Activated naive CD4-positive, alpha-beta T cell treated with anti-CD3 and anti-CD28 coated beads, Interleukin-2, amount 50 U/mL, for 72 hours (primary cell): ENCODE results near the gene MYO3B. TPM values are rescaled to one million over a fixed set of nuclear protein-coding genes. Genes with fewer than 3 reads are reported as not detected.
"Not testable (repeated sequence)": the region's sequence is repeated elsewhere in the genome, so short reads cannot be mapped to it uniquely, and the experiment has no call there.

ENCODE experiments used
- ATAC-seq, 2 donors: fragments of 150-1000 bp; cut with Tn5 transposase; 2 replicates each; pipeline ENCODE4 v1.10.0; 2021; ENCODE audit warnings: mild to moderate bottlenecking in 2 of 2, moderate library complexity in 2 of 2
- DNase-seq, 2 donors: peaks; one replicate each; pipeline ENCODE4 v3.0.0; 2021 to 2022; ENCODE audit warnings: low spot score in 2 of 2
- H3K27ac Mint-ChIP-seq, 2 donors: one replicate each; pipeline ENCODE4 v1.8.0; 2022; ENCODE audit warnings: mild to moderate bottlenecking in 2 of 2, mixed read lengths in 2 of 2
- H3K36me3 Mint-ChIP-seq, 2 donors: one replicate each; pipeline ENCODE4 v1.8.0; 2022; ENCODE audit warnings: mixed read lengths in 2 of 2
- H3K9me3 Mint-ChIP-seq, 2 donors: one replicate each; pipeline ENCODE4 v1.8.0; 2022; ENCODE audit warnings: mixed read lengths in 2 of 2
- total RNA-seq, 2 donors: library from RNA; stranded (reverse); gene quantifications; one replicate each; pipeline ENCODE4 v1.2.3, GENCODE V29; 2022

The MYO3B gene
- total RNA-seq, 2 donors from 2014 or later: 0.18 to 0.27 TPM

DNA sequence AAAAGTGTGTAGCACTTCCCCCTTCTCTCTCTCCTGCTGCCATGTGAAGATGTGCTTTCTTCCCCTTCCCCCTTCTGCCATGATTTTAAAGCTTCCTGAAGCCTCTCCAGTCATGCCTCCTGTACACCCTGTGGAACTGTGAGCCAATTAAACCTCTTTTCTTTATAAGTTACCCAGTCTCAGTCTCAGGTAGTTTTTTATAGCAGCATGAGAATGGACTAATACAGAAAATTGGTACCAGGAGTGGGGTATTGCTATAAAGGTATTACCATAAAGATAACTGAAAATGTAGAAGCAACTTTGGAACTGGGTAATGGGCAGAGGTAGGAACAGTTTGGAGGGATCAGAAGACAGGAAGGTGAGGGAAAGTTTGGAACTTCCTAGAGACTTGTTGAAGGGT lies 374.0 kb downstream of the MYO3B start:
- not testable (repeated sequence) for DNase-seq, H3K27ac Mint-ChIP-seq, ATAC-seq
- H3K36me3 Mint-ChIP-seq: peaks cover 17 to 20% of the 10 kb centered on the region in 2 donors
- H3K9me3 Mint-ChIP-seq: peaks cover 12% of the 10 kb centered on the region in 2 donors

DNA sequence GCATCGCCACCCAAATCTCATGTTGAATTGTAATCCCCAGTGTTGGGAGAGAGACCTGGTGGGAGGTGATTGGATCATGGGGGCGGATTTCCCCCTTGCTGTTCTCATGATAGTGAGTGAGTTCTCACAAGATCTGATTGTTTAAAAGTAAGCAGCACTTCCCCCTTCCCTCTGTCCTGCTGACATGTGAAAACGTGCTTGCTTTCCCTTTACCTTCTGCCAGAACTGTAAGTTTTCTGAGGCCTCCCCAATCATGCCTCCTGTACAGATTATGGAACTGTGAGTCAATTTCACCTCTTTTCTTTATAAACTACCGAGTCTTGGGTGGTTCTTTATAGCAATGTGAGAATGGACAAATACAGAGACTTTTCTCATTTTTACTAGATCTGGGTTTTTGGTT lies 375.8 kb downstream of the MYO3B start:
- no peak for ATAC-seq
- H3K27ac Mint-ChIP-seq: no peak overlapping the region

DNA sequence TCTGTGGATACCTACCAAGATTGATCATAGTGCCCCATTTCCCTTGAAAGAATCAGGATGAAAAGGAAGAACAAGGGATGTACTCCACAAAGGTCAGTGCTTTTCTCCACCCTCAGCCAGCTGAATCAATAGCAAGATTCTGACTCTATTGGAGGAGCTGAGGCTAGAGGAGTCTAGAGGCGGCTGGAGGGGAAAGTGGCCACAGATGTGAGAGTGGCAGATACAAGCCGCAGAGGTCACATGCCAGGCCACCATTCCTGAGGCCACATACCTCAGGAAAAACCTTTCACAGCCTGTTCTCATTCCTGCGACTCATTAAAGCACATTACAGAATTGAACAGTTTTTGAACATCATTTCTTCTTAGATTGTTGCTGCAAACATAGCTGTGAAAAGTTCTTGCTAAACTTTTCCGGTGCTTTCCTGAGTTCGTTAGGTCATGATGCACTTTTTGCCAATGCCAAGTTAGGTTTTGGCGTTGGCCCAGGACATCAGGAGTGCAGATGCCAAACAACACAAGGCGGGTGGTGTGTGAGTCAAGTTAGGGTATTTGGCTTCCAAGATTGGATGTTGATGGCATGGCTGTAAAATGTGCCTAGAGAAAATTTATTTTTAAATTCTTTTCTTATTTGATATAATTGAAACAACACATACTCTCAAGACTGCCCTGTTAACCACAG lies 376.5 kb downstream of the MYO3B start:
- ATAC-seq: no peak
- no peak overlapping the region for H3K27ac Mint-ChIP-seq
- DNase-seq: no peak
- peaks cover 12% of the 10 kb centered on the region in 2 donors for H3K9me3 Mint-ChIP-seq
- peaks cover 17 to 20% of the 10 kb centered on the region in 2 donors for H3K36me3 Mint-ChIP-seq

More for the DNA sequence above, 375.8 kb downstream of the MYO3B start:
- Mint-ChIP-seq H3K36me3 (peaks cover 17 to 20% of the 10 kb centered on the region in 2 donors), H3K9me3 (peaks cover 12% of the 10 kb centered on the region in 2 donors)
- DNase-seq: no peak

DNA sequence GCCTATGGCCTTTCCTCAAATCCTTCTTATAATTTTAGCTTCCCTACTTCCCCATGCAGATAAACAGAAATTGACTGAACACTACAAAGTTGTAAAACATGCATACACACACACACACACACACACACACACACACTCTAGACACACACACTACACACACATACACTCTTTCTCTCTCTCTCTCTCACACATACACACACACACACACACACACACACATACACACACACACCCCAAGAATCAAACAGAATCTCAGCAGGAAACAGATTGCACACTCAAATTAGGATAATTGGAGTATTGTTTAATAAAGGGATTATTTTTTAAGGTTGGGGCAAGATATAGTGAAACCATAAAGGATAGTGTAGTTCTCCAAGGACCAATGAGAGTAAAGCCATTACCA lies 385.0 kb downstream of the MYO3B start:
- no peak for DNase-seq
- H3K36me3 Mint-ChIP-seq: no peaks in the 10 kb centered on the region
- ATAC-seq: no peak
- H3K27ac Mint-ChIP-seq: no peak overlapping the region
- no peaks in the 10 kb centered on the region for H3K9me3 Mint-ChIP-seq

DNA sequence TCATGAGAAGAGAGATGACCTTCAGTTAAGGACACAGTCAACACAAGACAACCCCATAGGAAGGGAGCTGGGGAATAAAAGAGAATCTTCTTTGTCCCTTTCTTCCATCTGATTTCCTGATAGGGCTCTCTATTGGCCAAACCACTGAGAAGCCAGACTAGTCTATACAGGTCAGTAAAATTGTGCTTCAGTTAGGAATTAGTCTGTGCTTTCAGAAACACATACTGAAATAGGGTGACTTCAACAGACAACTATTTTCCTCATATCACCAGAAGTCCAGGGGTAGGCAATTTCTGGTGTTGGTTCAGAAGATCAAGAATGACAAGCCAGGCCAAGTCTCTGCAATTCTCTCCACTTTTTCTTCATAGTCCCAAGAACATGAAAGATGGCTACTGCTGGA lies 385.5 kb downstream of the MYO3B start:
- no peak for DNase-seq
- no peak overlapping the region for H3K27ac Mint-ChIP-seq
- no peak for ATAC-seq
- H3K36me3 Mint-ChIP-seq: no peaks in the 10 kb centered on the region
- no peaks in the 10 kb centered on the region for H3K9me3 Mint-ChIP-seq

DNA sequence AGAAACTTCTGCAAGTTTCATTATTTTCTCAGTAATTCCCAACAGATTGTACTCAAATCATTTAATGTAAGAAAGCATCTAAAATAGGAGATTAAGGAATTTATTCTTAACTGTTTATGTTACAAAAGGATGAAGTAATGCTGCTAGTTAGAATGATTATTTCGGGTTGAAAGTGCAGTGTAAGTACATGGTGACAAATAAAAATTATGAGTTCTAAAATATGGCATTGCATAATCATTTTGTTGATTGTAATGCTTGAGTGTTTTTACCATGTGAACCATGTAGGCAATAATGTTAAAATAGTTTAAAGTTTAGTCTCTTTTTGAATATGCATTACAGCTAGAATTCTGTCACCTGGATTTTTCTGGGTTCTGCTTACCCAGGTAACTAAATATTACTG lies 388.2 kb downstream of the MYO3B start:
- Mint-ChIP-seq H3K36me3 (no peaks in the 10 kb centered on the region), H3K27ac (no peak overlapping the region), H3K9me3 (no peaks in the 10 kb centered on the region)
- no peak for DNase-seq
- ATAC-seq: no peak

DNA sequence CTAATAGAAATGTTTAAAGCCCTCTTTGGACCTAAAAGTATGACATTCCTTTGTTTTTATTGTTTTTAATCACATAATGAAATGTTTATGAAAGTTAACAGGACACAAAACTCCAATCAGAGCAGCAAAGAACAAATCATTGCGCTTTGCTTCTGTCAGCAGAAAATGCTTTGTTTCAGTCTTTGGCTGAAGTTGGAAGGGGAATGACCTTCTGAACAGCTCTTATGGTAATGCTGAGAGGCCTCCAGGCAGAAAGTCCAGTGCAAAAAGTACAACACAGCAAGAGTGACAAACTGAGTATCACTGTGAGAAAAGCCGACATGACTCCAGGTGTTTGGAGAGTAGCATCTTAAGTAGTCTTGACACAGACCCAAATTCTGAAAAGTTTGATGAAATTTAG lies 389.5 kb downstream of the MYO3B start:
- Mint-ChIP-seq H3K36me3 (no peaks in the 10 kb centered on the region), H3K27ac (no peak overlapping the region), H3K9me3 (no peaks in the 10 kb centered on the region)
- ATAC-seq (no peak), DNase-seq (no peak)

DNA sequence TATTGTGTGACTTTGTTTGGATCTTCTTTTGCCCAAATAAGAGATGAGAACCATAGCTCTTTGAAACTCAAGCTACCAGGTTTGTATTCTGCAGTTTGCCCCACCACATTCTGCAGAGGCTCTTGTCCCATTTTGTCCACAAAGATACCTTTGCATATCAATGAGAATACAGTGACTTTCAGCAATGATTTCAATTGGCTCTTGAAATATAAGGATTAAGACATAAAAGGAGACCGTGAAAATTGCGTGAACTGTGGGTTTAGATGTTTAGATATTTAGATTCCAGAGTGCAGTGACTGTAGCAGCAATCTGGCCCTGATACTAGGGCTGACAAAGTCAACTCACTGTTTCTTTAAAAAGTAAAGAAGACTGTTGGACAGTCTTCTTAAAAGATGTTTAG lies 390.6 kb downstream of the MYO3B start:
- DNase-seq: no peak
- no peak overlapping the region for H3K27ac Mint-ChIP-seq
- no peak for ATAC-seq
- H3K36me3 Mint-ChIP-seq: no peaks in the 10 kb centered on the region
- no peaks in the 10 kb centered on the region for H3K9me3 Mint-ChIP-seq

DNA sequence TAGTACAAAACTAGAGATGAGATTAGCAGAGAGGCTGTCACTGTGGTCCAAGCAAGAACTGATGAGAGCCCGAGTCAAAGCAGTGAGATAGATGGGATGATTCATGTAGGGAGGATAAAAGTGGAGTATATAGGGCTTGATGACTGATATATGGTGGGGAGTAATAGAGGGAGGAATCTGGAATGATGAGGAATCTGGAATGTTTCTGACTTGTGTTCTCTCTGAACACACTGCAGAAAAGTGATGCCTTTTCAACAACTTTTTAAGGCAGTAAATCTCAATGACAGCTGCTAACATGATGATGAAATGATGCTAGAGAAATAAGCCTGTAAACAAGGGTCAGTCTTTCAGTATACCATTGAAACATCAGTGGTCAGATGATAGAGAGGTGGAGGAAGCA lies 393.7 kb downstream of the MYO3B start:
- no peaks in the 10 kb centered on the region for H3K36me3 Mint-ChIP-seq
- no peak overlapping the region for H3K27ac Mint-ChIP-seq
- H3K9me3 Mint-ChIP-seq: no peaks in the 10 kb centered on the region
- DNase-seq: no peak
- ATAC-seq: no peak

DNA sequence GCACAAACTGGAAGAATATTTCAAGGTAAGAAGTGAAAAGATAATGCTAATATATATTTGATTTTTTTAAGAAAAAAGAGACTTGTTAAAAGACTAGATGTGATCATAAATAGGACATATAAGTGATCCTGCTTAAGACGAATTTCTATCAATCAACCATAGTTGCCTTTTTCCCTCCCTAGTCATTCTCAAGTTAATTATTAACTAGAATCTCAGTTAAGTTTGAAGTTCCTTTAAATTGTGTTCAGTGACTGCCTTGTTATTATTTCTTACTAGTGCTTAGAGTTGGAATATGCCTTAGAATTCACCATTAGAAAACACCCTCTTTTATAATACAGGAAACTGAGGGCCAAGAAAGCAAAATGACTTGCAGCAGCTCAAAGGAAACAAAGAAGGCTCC lies 395.7 kb downstream of the MYO3B start:
- H3K27ac Mint-ChIP-seq: no peak overlapping the region
- no peaks in the 10 kb centered on the region for H3K9me3 Mint-ChIP-seq
- no peak for DNase-seq
- no peaks in the 10 kb centered on the region for H3K36me3 Mint-ChIP-seq
- ATAC-seq: no peak

DNA sequence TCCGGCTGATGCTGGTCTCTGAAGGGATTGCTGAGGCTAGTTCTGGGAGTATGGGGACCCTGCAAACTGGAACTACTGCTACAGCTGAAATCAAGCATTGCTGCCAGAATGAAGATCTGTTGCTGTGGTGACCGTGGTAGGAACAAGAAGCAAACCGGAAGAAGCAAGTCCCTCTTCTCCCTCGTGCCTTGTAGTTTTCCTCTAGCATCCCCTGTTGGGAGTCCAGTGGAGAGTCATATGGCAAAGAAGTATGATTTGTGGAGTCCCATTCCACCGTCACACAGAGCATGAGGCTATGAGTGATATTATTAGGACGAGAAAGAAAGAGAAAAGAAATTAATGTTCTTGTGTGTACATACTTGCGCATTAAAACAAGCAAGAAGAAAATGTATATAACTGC lies 398.3 kb downstream of the MYO3B start:
- H3K9me3 Mint-ChIP-seq: no peaks in the 10 kb centered on the region
- peak overlapping the region in 1 of 2 donors; percentile 62 for H3K27ac Mint-ChIP-seq
- DNase-seq (no peak), ATAC-seq (no peak)
- H3K36me3 Mint-ChIP-seq: no peaks in the 10 kb centered on the region

DNA sequence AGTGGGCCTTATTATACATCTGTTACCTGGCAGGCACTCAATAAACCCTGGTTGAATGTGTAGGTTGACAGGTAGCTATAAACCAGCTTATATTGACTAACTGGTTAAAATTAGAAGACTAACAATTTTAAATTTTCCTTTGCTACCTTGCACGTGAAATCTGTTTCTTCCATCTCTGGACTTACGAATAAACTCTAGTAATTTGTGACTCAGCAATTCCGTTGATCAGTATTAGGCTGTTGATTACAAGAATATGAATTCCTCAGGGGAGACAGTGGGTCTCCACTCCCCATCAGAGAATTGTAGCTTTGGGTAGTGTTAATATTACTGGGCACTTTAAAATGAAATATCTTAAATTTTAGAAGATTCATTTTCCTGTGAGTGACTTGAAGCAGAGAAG lies 399.4 kb downstream of the MYO3B start:
- Mint-ChIP-seq H3K36me3 (no peaks in the 10 kb centered on the region), H3K27ac (no peak overlapping the region), H3K9me3 (no peaks in the 10 kb centered on the region)
- no peak for ATAC-seq
- DNase-seq: no peak

DNA sequence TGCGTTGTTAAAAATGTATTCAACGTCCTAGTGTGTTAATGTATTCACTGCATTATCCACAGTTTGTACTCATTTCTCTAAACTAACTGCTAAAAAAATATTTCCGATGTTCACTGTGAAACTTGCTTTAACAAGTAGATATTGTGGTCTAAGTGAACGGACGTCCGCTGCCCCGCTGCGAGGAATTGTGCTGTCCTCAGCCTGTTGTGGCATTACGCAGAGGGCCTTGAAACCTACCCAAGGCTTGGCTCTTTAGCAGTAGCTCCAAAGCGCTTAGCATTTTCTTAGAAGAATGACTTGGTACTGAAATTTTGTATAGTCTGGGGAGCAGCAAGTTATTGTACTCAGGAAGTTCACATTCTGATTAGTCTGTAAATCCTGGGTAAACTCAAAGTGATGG lies 400.7 kb downstream of the MYO3B start:
- ATAC-seq (no peak), DNase-seq (no peak)
- no peaks in the 10 kb centered on the region for H3K36me3 Mint-ChIP-seq
- no peaks in the 10 kb centered on the region for H3K9me3 Mint-ChIP-seq
- no peak overlapping the region for H3K27ac Mint-ChIP-seq

DNA sequence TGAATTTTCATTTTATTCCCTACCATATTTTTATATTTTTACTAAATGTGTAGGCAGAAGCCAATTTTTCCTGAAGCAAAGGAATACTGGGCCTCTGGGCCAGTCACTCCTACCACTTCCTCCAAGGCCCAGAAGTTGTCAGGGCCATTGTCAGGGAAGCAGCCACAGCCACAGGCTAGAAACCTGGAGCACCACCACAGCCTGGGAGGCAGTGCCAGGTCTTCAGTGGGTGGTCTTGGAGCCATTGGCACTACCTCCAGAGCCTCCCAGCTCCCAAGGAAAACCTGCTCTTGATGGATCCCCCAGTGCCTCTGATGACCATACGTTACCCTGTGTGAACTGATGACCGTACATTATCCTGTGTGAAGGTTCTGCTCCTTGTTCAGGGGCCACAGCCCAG lies 401.6 kb downstream of the MYO3B start:
- no peaks in the 10 kb centered on the region for H3K36me3 Mint-ChIP-seq
- H3K9me3 Mint-ChIP-seq: no peaks in the 10 kb centered on the region
- ATAC-seq (no peak), DNase-seq (no peak)
- H3K27ac Mint-ChIP-seq: no peak overlapping the region

DNA sequence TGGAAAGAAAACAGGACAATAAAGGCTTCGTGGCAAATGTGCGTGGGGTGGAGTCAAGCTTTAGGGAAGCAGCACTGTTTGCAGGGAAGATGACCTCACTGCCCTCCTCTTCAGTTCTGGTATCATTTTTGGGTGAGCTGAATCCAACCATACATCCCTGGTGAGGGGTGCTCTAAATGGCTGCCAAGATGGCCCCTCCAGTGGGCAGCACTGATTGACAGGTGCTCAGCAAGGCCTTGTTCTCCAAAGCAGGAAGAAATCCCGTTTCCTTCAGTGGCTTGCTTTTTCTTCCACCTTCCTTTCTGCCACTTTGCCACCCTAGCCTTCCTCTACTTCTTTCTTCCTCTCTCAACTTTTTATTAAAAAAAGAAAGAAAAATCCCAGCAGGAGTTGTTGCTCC lies 404.4 kb downstream of the MYO3B start:
- no peaks in the 10 kb centered on the region for H3K36me3 Mint-ChIP-seq
- H3K9me3 Mint-ChIP-seq: no peaks in the 10 kb centered on the region
- DNase-seq (no peak), ATAC-seq (no peak)
- H3K27ac Mint-ChIP-seq: no peak overlapping the region

DNA sequence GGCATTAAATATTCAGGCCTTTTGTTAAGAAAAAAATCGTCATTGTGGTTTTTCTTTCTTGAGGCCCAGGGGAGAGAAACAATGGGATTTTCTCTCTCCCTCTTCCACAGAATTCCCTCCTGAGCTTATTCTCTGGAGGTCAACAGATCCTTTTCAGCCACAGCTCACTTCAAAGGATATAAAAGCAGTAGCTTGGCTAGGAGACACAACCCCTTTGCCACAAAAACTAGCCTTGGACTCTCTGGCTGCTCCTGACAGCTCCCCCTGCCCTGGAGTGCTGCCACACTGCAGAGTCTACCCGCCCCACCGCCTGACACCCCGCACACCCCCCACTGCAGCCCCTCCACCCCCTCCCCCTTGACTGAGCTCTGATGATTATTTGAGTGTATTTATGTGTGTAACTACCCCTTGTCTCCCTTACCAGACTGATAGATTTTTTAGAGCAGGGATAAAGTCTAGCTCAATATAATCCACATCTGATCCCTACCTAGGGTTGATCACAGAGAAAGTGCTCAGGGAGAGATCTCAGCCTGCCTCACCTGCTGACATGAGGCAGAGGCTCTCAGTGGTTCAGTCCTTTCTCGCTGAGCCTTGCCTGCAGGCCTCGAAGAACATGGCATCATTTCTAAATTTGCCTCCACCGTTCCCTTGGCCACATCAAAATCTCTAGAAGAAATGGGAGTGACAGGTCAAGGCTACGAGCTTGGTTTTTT lies 405.0 kb downstream of the MYO3B start:
- H3K36me3 Mint-ChIP-seq: no peaks in the 10 kb centered on the region
- no peak for ATAC-seq
- DNase-seq: no peak

DNA sequence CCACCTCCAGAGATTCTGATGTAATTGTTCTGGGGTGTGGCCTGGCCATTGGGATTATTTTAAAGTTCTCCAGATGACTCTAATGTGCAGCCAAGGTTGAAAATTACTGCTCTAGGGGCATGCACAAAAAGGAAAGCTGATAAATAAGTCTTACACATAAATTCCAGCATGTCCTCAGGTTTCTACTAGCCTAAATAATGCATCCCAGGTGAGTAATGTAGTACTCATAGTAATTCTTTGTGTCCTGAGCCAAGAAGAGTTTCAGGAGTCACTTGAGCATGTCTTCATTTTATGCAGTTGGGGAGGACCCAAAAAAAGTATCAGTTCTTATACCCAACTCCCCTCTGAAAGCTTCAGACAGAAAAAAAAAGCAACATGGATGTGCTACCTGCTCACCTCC lies 407.1 kb downstream of the MYO3B start:
- ATAC-seq (no peak), DNase-seq (no peak)
- Mint-ChIP-seq H3K27ac (no peak overlapping the region), H3K9me3 (no peaks in the 10 kb centered on the region), H3K36me3 (no peaks in the 10 kb centered on the region)

More for the DNA sequence above, 405.0 kb downstream of the MYO3B start:
- Mint-ChIP-seq H3K27ac (no peak overlapping the region), H3K9me3 (no peaks in the 10 kb centered on the region)

DNA sequence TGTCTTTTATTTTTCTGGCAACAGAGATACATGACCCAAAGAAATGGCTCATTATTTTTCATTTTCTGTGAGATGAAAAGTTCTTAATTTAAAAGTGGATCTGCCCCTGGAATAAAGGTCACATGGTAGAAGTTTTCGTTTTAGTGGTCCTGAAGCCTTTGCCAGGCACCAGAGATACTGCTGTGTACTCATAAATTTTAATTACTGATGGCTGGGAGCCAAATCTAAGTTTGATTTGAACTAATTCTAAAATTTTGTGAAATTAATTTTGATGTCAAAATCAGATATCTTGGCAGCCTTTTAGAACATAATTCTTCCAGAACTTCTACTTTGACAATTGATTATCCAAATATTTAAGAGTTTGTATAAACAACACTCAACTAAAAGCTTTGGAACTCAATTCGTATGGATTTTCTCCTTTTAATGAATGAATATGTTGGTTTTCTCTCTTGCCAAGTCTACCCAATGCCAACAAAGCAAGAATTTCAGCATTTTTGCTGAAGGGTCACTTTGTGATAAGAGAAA lies 408.7 kb downstream of the MYO3B start:
- DNase-seq: no peak
- no peak overlapping the region for H3K27ac Mint-ChIP-seq
- ATAC-seq: no peak
- no peaks in the 10 kb centered on the region for H3K36me3 Mint-ChIP-seq
- H3K9me3 Mint-ChIP-seq: no peaks in the 10 kb centered on the region
